ENCODE measurements around the gene NAIP. TPM values are rescaled to one million over a fixed set of nuclear protein-coding genes. Genes with fewer than 3 reads are reported as not detected.
"Not testable (repeated sequence)": the region's sequence is repeated elsewhere in the genome, so short reads cannot be mapped to it uniquely, and the experiment has no call there.

Gene NAIP, protein sequence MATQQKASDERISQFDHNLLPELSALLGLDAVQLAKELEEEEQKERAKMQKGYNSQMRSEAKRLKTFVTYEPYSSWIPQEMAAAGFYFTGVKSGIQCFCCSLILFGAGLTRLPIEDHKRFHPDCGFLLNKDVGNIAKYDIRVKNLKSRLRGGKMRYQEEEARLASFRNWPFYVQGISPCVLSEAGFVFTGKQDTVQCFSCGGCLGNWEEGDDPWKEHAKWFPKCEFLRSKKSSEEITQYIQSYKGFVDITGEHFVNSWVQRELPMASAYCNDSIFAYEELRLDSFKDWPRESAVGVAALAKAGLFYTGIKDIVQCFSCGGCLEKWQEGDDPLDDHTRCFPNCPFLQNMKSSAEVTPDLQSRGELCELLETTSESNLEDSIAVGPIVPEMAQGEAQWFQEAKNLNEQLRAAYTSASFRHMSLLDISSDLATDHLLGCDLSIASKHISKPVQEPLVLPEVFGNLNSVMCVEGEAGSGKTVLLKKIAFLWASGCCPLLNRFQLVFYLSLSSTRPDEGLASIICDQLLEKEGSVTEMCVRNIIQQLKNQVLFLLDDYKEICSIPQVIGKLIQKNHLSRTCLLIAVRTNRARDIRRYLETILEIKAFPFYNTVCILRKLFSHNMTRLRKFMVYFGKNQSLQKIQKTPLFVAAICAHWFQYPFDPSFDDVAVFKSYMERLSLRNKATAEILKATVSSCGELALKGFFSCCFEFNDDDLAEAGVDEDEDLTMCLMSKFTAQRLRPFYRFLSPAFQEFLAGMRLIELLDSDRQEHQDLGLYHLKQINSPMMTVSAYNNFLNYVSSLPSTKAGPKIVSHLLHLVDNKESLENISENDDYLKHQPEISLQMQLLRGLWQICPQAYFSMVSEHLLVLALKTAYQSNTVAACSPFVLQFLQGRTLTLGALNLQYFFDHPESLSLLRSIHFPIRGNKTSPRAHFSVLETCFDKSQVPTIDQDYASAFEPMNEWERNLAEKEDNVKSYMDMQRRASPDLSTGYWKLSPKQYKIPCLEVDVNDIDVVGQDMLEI (N-terminal part only)
- total RNA-seq (2022): 9.0 and 11.4 TPM in 2 replicates
- percentile 28 among the genes with signal in this experiment for Bru-seq, nascent RNA
- percentile 37 among the genes with signal in this experiment for BruChase-seq, experiment 1, labeled RNA remaining after a 6-hour chase
- percentile 38 among the genes with signal in this experiment for BruChase-seq, experiment 2, labeled RNA remaining after a 2-hour chase
- long read RNA-seq, full-length matches to known transcripts: 1 of 12 reads
- long read RNA-seq, partial matches to known transcripts: 0 of 12 reads
- long read RNA-seq, other reads (novel, unspliced or antisense): 11 of 12 reads

DNA sequence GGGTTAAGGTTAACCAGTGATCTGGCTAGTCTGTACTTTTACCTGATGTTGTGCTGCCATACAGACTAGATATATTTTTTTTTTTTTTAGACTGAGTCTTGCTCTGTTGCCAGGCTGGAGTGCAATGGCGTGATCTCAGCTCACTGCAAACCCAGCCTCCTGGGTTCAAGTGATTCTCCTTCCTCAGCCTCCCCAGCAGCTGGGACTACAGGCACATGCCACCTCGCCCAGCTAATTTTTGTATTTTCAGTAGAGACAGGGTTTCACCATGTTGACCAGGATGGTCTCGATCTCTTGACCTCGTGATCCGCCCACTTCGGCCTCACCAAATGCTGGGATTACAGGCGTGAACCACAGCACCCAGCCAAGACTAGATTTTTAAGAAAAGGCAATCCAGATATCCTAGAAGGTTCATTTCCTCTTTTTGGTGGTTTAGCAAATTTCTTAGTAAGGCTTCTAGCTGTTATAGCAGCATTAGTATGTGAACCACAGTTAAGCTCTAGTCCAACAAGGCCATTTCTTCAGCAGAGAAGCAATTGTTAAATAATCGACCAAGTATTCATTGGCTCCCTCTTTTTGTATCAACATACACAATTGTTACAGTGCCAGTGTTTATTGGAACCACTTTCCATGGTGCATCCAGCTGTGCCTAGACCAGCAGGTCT, at the start of gene NAIP:
NAIP (minus strand) TSS at position 51 of the 665 bp plus-strand sequence. CDS start 12,424 bp downstream, outside the sequence.
- H3K27ac Mint-ChIP-seq (ENCODE audit: unreplicated experiment); H3K36me3 Mint-ChIP-seq (ENCODE audit: insufficient read depth, unreplicated experiment); H3K9me3 Mint-ChIP-seq (ENCODE audit: low read depth, unreplicated experiment); BruUV-seq (replicated peaks); DNase-seq; intact Hi-C loops (cut with micrococcal nuclease; ENCODE audit: unreplicated experiment); H3K4me1 Mint-ChIP-seq (ENCODE audit: low read depth, unreplicated experiment); CTCF ChIA-PET; H3K27me3 Mint-ChIP-seq (ENCODE audit: unreplicated experiment); H3K4me3 Mint-ChIP-seq (ENCODE audit: low read depth, unreplicated experiment): not testable (repeated sequence)

DNA sequence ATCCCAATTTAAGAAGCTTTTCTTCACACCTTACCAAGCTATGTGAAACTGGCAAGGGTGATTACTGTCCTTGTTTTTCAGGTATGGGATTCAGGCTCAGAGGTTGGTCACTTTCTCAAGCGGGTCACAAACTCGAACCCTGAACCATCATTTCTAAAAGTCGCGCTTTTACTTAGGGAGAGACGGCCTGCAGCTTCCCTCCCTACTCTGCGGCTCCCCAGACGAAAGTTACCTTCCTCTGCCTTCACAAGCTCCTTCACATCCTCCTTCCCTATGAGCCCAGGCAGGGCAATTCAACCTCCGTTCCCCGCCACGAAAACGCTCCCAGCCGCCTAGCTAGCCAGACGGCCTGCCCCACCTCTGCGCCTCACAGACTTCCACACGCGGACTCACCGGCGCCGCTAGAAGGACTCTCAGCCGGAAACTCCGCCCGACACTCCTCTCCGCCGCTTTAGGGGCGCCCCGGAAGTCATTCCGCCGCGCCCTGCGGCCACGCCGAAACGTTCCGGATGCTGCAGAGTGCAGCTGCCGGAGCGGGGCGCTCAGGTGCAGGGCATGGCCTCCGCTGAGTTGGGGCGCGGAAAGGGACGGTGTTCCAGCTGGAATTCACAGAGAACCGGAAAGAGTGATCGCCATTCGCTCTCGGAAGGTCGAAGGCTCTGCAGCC, 42.3 kb upstream of the NAIP start, which contains the start of gene GTF2H2:
GTF2H2 (minus strand) TSS at position 415 of the 667 bp plus-strand sequence. CDS start 4,913 bp downstream, outside the sequence.
- DNase-seq; H3K9me3 Mint-ChIP-seq (ENCODE audit: low read depth, unreplicated experiment); H3K4me1 Mint-ChIP-seq (ENCODE audit: low read depth, unreplicated experiment); H3K27me3 Mint-ChIP-seq (ENCODE audit: unreplicated experiment); H3K4me3 Mint-ChIP-seq (ENCODE audit: low read depth, unreplicated experiment); CTCF ChIA-PET; H3K27ac Mint-ChIP-seq (ENCODE audit: unreplicated experiment); H3K36me3 Mint-ChIP-seq (ENCODE audit: insufficient read depth, unreplicated experiment); intact Hi-C loops (cut with micrococcal nuclease; ENCODE audit: unreplicated experiment); BruUV-seq (replicated peaks): not testable (repeated sequence)

DNA sequence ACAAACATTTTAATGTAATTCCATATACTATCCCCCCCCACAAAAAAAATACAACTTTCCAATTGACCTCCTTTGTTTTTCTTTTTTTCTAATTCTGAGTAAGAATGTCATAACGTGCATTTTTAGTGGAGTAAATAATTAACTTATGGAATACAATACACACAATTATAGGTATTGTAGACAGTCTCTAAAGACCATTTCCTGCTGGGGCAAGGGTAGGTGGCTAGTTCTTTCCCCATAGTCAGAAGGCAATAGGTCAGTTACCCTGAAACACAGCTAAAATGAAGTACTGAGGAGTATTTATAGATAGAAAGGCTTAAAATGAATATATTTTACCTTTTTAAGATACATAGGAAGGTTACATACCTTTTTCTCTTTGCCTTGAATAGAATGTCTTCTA, 36.2 kb upstream of the NAIP start:
- H3K9me3 Mint-ChIP-seq (ENCODE audit: low read depth, unreplicated experiment); DNase-seq; intact Hi-C loops (cut with micrococcal nuclease; ENCODE audit: unreplicated experiment); H3K4me3 Mint-ChIP-seq (ENCODE audit: low read depth, unreplicated experiment); BruUV-seq (replicated peaks); H3K36me3 Mint-ChIP-seq (ENCODE audit: insufficient read depth, unreplicated experiment); H3K4me1 Mint-ChIP-seq (ENCODE audit: low read depth, unreplicated experiment); H3K27me3 Mint-ChIP-seq (ENCODE audit: unreplicated experiment); CTCF ChIA-PET; H3K27ac Mint-ChIP-seq (ENCODE audit: unreplicated experiment): not testable (repeated sequence)

DNA sequence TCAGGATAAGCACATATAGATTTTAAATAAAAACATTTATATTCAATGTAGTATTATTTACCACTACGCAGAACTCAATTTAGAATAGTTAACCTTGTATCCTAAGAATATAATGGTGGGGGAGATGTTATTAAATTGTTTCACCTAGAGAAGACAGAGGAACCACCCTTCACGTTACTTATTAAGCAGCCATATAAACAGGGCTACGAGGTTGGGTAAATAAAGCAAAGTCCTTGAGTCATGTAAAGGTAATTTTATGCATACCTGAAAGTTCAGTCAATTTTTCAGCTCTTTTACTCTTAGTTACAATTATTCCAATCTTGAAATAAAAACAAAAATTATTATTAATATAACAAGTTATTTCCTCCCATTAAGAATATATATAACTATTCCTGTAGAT, 34.3 kb upstream of the NAIP start:
- intact Hi-C loops (cut with micrococcal nuclease; ENCODE audit: unreplicated experiment); H3K9me3 Mint-ChIP-seq (ENCODE audit: low read depth, unreplicated experiment); H3K36me3 Mint-ChIP-seq (ENCODE audit: insufficient read depth, unreplicated experiment); H3K27me3 Mint-ChIP-seq (ENCODE audit: unreplicated experiment); BruUV-seq (replicated peaks); DNase-seq; CTCF ChIA-PET; H3K4me3 Mint-ChIP-seq (ENCODE audit: low read depth, unreplicated experiment); H3K4me1 Mint-ChIP-seq (ENCODE audit: low read depth, unreplicated experiment); H3K27ac Mint-ChIP-seq (ENCODE audit: unreplicated experiment): not testable (repeated sequence)

DNA sequence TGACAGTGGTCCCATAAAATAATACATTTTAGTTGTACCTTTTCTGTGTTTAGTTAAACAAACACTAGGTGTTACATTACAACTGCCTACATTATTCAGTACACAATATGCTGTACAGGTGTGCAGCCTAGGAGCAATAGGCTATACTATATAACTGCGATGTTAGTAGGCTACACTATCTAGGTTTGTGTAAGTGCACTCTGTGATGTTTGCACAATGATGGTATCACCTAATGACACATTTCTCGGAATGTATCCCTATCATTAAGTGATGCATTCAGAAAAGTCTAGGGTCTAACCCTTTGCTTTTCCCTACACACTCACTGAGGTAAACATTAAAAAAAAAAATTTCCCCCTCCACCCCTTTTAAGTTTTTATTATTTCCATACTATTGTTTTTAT, 19.7 kb upstream of the NAIP start:
- CTCF ChIA-PET; intact Hi-C loops (cut with micrococcal nuclease; ENCODE audit: unreplicated experiment); H3K9me3 Mint-ChIP-seq (ENCODE audit: low read depth, unreplicated experiment); H3K4me3 Mint-ChIP-seq (ENCODE audit: low read depth, unreplicated experiment); H3K27ac Mint-ChIP-seq (ENCODE audit: unreplicated experiment); H3K36me3 Mint-ChIP-seq (ENCODE audit: insufficient read depth, unreplicated experiment); H3K27me3 Mint-ChIP-seq (ENCODE audit: unreplicated experiment); BruUV-seq (replicated peaks); DNase-seq; H3K4me1 Mint-ChIP-seq (ENCODE audit: low read depth, unreplicated experiment): not testable (repeated sequence)

DNA sequence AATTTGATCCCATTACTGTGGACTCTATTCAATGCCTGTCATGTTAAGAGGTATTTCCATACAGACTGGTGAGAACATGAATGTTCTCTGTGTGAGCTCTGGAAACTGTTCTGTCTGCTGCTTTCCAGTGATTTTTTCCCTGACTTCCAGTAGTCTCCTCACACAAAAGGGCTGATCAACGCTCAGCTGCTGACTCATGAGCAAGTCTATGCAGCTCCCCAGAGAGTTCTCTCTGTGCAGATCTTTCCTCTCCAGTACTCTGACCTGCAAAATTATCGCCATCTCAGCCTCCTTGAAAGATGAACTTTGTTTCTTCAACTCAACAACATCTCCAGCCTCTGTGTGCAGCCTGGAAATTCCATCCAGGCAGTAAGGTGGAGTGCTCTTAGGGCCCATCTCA, 19.0 kb upstream of the NAIP start:
- H3K4me3 Mint-ChIP-seq (ENCODE audit: low read depth, unreplicated experiment); H3K4me1 Mint-ChIP-seq (ENCODE audit: low read depth, unreplicated experiment); H3K36me3 Mint-ChIP-seq (ENCODE audit: insufficient read depth, unreplicated experiment); H3K9me3 Mint-ChIP-seq (ENCODE audit: low read depth, unreplicated experiment); H3K27ac Mint-ChIP-seq (ENCODE audit: unreplicated experiment); H3K27me3 Mint-ChIP-seq (ENCODE audit: unreplicated experiment); BruUV-seq (replicated peaks); intact Hi-C loops (cut with micrococcal nuclease; ENCODE audit: unreplicated experiment); CTCF ChIA-PET; DNase-seq: not testable (repeated sequence)

DNA sequence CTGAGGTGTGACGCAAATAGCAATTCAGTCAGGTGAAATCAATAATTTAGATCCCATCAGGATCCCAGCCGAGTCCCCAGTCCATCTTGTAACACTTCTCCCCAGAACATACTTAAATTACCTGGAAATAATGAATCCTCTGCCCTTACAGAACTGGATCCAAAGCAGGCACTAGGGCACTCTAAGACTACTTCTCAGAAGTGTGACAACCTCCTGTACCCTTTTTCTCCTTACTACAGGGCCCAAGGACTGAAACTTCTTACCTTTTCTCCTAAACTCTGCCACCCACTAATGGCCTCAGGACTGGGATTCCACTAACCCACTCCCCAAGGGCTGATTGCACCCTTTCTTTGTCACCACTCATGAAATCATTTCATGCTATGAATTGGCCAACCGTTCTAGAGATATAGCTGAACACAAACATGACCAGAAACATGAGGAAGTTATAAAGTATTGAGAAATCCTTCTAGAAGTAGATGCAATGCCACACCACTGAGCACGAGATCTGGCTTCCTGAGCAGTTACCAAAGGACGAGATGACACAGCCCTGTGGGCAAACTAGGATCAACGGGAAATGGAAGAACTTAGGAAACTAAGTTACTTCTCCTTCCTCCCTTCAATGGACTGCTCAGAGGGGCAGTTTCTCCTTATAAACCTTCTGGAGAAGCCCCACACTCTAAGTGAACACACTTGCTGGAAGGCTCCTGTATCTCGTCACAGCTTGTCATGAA, 6.1 kb upstream of the NAIP start:
- BruUV-seq (replicated peaks); H3K27me3 Mint-ChIP-seq (ENCODE audit: unreplicated experiment); H3K36me3 Mint-ChIP-seq (ENCODE audit: insufficient read depth, unreplicated experiment); H3K27ac Mint-ChIP-seq (ENCODE audit: unreplicated experiment); intact Hi-C loops (cut with micrococcal nuclease; ENCODE audit: unreplicated experiment); CTCF ChIA-PET; H3K4me1 Mint-ChIP-seq (ENCODE audit: low read depth, unreplicated experiment); H3K9me3 Mint-ChIP-seq (ENCODE audit: low read depth, unreplicated experiment); H3K4me3 Mint-ChIP-seq (ENCODE audit: low read depth, unreplicated experiment); DNase-seq: not testable (repeated sequence)

DNA sequence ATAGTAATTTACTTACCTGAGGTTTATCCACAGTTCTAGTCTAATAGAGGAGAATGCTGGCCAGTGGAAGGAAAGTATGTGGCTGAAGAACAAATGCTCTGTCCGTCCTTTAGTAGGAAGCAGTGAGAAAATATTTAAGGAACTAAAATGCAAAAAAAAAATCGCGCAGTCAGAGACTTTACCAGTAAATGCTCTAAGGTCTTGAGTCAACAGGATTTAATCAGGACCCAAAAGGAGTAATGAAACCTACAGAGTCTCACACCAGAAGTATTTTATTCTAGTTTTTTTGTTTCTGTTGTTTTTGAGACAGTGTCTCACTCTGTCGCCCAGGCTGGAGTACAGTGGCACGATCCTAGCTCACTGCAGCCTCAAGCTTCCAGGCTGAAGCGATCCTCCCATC, 4.5 kb downstream of the NAIP start:
- CTCF ChIA-PET; H3K27me3 Mint-ChIP-seq (ENCODE audit: unreplicated experiment); H3K9me3 Mint-ChIP-seq (ENCODE audit: low read depth, unreplicated experiment); H3K4me3 Mint-ChIP-seq (ENCODE audit: low read depth, unreplicated experiment); H3K27ac Mint-ChIP-seq (ENCODE audit: unreplicated experiment); H3K36me3 Mint-ChIP-seq (ENCODE audit: insufficient read depth, unreplicated experiment); DNase-seq; intact Hi-C loops (cut with micrococcal nuclease; ENCODE audit: unreplicated experiment); H3K4me1 Mint-ChIP-seq (ENCODE audit: low read depth, unreplicated experiment); BruUV-seq (replicated peaks): not testable (repeated sequence)

Data from Calu3 (cell line).